HuH-7 (cell line): Measurements from ENCODE around the gene METTL15.
A peak's percentile ranks its signal among the peaks of the same experiment; 100 is the strongest.
"Not testable (repeated sequence)": the region's sequence is repeated elsewhere in the genome, so short reads cannot be mapped to it uniquely, and the experiment has no call there.

Source experiments
- DNase-seq: peaks from one replicate; pipeline ENCODE4 v3.0.0; 2011; ENCODE audit warnings: low spot score

METTL15 gene

GRCh38 chr11:28110108-28110820 is 2.1 kb downstream of the METTL15 start:
- peak; percentile 67 for DNase-seq

- no peak for DNase-seq
Measured at GRCh38 chr11:28110821-28111200, 2.6 kb downstream of the METTL15 start.

- no peak for DNase-seq
Measured at GRCh38 chr11:28114116-28114515, 5.9 kb downstream of the METTL15 start.

- DNase-seq, result no peak
Measured at GRCh38 chr11:28114731-28115130, 6.5 kb downstream of the METTL15 start.

GRCh38 chr11:28117712-28118111 is 9.5 kb downstream of the METTL15 start:
- DNase-seq, result no peak

- DNase-seq, result no peak
Measured at GRCh38 chr11:28123151-28123581, 15.0 kb downstream of the METTL15 start.

- DNase-seq, result no peak
Measured at GRCh38 chr11:28132548-28132947, 24.4 kb downstream of the METTL15 start.

- no peak for DNase-seq
Measured at GRCh38 chr11:28133146-28133545, 25.0 kb downstream of the METTL15 start.

- not testable (repeated sequence) for DNase-seq
Measured at GRCh38 chr11:28136157-28136556, 28.0 kb downstream of the METTL15 start.

- no peak for DNase-seq
Measured at GRCh38 chr11:28137366-28137765, 29.2 kb downstream of the METTL15 start.

- DNase-seq, result no peak
Measured at GRCh38 chr11:28137832-28138231, 29.6 kb downstream of the METTL15 start.

- no peak for DNase-seq
Measured at GRCh38 chr11:28139841-28140415, 31.7 kb downstream of the METTL15 start.

- DNase-seq, result no peak
Measured at GRCh38 chr11:28140689-28141455, 32.7 kb downstream of the METTL15 start.

- no peak for DNase-seq
Measured at GRCh38 chr11:28142724-28143123, 34.5 kb downstream of the METTL15 start.

GRCh38 chr11:28144808-28145207 is 36.6 kb downstream of the METTL15 start:
- DNase-seq, result no peak

GRCh38 chr11:28146123-28146751 is 38.0 kb downstream of the METTL15 start:
- no peak for DNase-seq

- no peak for DNase-seq
Measured at GRCh38 chr11:28152743-28153142, 44.6 kb downstream of the METTL15 start.

GRCh38 chr11:28153586-28153985 is 45.4 kb downstream of the METTL15 start:
- no peak for DNase-seq

GRCh38 chr11:28168718-28169117 is 60.5 kb downstream of the METTL15 start:
- peak; percentile 17 for DNase-seq

- no peak for DNase-seq
Measured at GRCh38 chr11:28169816-28170215, 61.6 kb downstream of the METTL15 start.

GRCh38 chr11:28170759-28171158 is 62.6 kb downstream of the METTL15 start:
- no peak for DNase-seq

- DNase-seq, result no peak
Measured at GRCh38 chr11:28176351-28176750, 68.2 kb downstream of the METTL15 start.

GRCh38 chr11:28195449-28195848 is 87.3 kb downstream of the METTL15 start:
- no peak for DNase-seq
